Left lung (tissue), 14 donors: ENCODE results near the gene GGT6. TPM values are rescaled to one million over a fixed set of nuclear protein-coding genes. Genes with fewer than 3 reads are reported as not detected.

Experiments
- ATAC-seq: fragments of 200-7000 bp; cut with Tn5 transposase; one replicate; pipeline ENCODE4 v1.9.1; 2020; ENCODE audit warnings: moderate library complexity
- DNase-seq, 4 donors: peaks; one replicate each; pipeline ENCODE4 v3.0.0-alpha.2; 2013 to 2020
- H3K27ac ChIP-seq, 2 donors: fragments of 200-600 bp; sonication (generic) in 1 of 2; one replicate each; pipeline versions ENCODE4 v1.5.0 to v1.8.0; 2020 to 2021
- H3K27me3 ChIP-seq, 2 donors: fragments of 200-600 bp; sonication (generic) in 1 of 2; one replicate each; pipeline versions ENCODE4 v1.5.0 to v1.8.0; 2020 to 2021
- H3K36me3 ChIP-seq, 2 donors: fragments of 200-600 bp; sonication (generic) in 1 of 2; one replicate each; pipeline versions ENCODE4 v1.5.0 to v1.8.0; 2020 to 2021
- H3K4me1 ChIP-seq, 2 donors: fragments of 200-600 bp; one replicate each; pipeline ENCODE4 v1.8.0; 2021
- H3K4me3 ChIP-seq, 2 donors: fragments of 200-600 bp; sonication (generic) in 1 of 2; one replicate each; pipeline versions ENCODE4 v1.5.0 to v1.8.0; 2020 to 2021; ENCODE audit warnings: mild to moderate bottlenecking in 1 of 2
- H3K9me3 ChIP-seq, 2 donors: fragments of 200-600 bp; sonication (generic) in 1 of 2; one replicate each; pipeline versions ENCODE4 v1.5.0 to v1.8.0; 2020 to 2021
- intact Hi-C, 2 donors: fragments of 100-400 bp; cut with DNase I; formaldehyde crosslinking; loops; one replicate each; pipeline versions ENCODE4 v1.11.2 to v1.14.2; 2022
- long read RNA-seq, 12 donors: library from polyadenylated mRNA in 2 of 12; unstranded in 2 of 12; transcript quantifications; one replicate each; pipeline ENCODE4 v2.0.0 and lab custom pipeline, GENCODE V29; 2019 to 2026
- polyA plus RNA-seq, 6 donors: library from polyadenylated mRNA; unstranded; fragments of 120-200 nt; gene quantifications; one replicate each; pipeline ENCODE4 v1.2.1, GENCODE V29; 2013; ENCODE audit not compliant: insufficient read length in 6 of 6
- total RNA-seq, 2 donors: library from RNA; stranded (reverse); fragmentation: NEBNext Ultra II Directional; extraction: Animal tissue kit (Norgen Biotek cat#: 25700); gene quantifications; one replicate each; pipeline ENCODE4 v1.2.1, GENCODE V29; 2021
- TF ChIP-seq, protein P1 (sequence below), 2 donors: fragments of 200-600 bp; sonication (generic) in 1 of 2; IDR thresholded peaks; one replicate each; pipeline versions ENCODE4 v1.5.0 to v1.8.0; 2021; ENCODE audit warnings: antibody characterized with exemption in 2 of 2
- donor health status: DM: no; HTN: yes; CAD: no.
- donor health status: DM: no; HTN: no; CAD: no.

The GGT6 gene, protein sequence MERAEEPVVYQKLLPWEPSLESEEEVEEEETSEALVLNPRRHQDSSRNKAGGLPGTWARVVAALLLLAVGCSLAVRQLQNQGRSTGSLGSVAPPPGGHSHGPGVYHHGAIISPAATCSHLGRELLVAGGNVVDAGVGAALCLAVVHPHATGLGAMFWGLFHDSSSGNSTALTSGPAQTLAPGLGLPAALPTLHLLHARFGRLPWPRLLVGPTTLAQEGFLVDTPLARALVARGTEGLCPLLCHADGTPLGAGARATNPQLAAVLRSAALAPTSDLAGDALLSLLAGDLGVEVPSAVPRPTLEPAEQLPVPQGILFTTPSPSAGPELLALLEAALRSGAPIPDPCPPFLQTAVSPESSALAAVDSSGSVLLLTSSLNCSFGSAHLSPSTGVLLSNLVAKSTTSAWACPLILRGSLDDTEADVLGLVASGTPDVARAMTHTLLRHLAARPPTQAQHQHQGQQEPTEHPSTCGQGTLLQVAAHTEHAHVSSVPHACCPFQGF
- total RNA-seq (10 to 100 TPM in 1 of 2 donors, 1 to 10 TPM in 1; 1.8 to 17.4 TPM), polyA plus RNA-seq (1 to 10 TPM; 4.9 to 9.9 (median 6.4) TPM)
- long read RNA-seq, donor 1, partial matches to known transcripts = 0 of 6 reads
- long read RNA-seq, donor 1, other reads (novel, unspliced or antisense) = 0 of 6 reads
- long read RNA-seq, donor 2 = 0 reads
- long read RNA-seq, donor 3 = 0 reads
- long read RNA-seq, donor 4, partial matches to known transcripts = 0 of 12 reads
- long read RNA-seq, donor 4, other reads (novel, unspliced or antisense) = 7 of 12 reads
- long read RNA-seq, donor 5, partial matches to known transcripts = 0 of 7 reads
- long read RNA-seq, donor 5, other reads (novel, unspliced or antisense) = 0 of 7 reads
- long read RNA-seq, donor 6, partial matches to known transcripts = 0 of 1 reads
- long read RNA-seq, donor 6, other reads (novel, unspliced or antisense) = 0 of 1 reads
- long read RNA-seq, donor 7, partial matches to known transcripts = 0 of 2 reads
- long read RNA-seq, donor 7, other reads (novel, unspliced or antisense) = 0 of 2 reads
- long read RNA-seq, donor 8, partial matches to known transcripts = 0 of 5 reads
- long read RNA-seq, donor 8, other reads (novel, unspliced or antisense) = 0 of 5 reads
- long read RNA-seq, donor 9 = 0 reads
- long read RNA-seq, donor 10 = 0 reads
- long read RNA-seq, donor 11 = 0 reads
- long read RNA-seq, donor 12, partial matches to known transcripts = 0 of 1 reads
- long read RNA-seq, donor 12, other reads (novel, unspliced or antisense) = 0 of 1 reads

DNA sequence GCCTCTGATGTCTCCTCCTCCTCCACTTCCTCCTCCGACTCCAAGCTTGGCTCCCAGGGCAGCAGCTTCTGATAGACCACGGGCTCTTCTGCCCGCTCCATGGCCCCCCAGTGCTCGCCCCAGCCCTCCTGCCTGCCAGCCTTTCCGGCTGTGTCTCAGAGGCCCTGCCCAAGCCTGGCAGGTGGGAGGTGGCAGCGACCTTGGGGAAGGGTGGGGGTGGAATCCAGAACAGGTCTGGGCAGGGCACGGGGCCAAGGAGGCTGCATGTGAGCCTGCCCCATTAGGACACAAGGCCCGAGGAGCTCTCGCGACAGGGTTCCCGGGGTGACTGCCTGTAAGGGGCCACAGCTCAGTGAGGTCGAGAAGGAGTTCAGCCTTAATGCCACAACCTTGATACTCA lies at the start of gene GGT6:
GGT6 (minus strand) TSS at position 157 of the 400 bp plus-strand sequence; CDS start at position 101, 56 bp downstream.
- TF ChIP-seq, protein P1, sequence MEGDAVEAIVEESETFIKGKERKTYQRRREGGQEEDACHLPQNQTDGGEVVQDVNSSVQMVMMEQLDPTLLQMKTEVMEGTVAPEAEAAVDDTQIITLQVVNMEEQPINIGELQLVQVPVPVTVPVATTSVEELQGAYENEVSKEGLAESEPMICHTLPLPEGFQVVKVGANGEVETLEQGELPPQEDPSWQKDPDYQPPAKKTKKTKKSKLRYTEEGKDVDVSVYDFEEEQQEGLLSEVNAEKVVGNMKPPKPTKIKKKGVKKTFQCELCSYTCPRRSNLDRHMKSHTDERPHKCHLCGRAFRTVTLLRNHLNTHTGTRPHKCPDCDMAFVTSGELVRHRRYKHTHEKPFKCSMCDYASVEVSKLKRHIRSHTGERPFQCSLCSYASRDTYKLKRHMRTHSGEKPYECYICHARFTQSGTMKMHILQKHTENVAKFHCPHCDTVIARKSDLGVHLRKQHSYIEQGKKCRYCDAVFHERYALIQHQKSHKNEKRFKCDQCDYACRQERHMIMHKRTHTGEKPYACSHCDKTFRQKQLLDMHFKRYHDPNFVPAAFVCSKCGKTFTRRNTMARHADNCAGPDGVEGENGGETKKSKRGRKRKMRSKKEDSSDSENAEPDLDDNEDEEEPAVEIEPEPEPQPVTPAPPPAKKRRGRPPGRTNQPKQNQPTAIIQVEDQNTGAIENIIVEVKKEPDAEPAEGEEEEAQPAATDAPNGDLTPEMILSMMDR (IDR thresholded peaks at IDR 0.05) = no peak
- Histone ChIP-seq H3K9me3 (no peaks in the 10 kb centered on the region), H3K4me1 (peaks cover 3 to 11% of the 10 kb centered on the region in 2 donors), H3K27ac (no peak within 1 kb of the TSS), H3K27me3 (no peaks in the 10 kb centered on the region), H3K4me3 (no peak within 1 kb of the TSS), H3K36me3 (no peaks in the 10 kb centered on the region)
- DNase-seq = peak in 2 of 4 donors; percentile 67 to 69
- intact Hi-C loops = no loop called here
- ATAC-seq = peak; percentile 78

DNA sequence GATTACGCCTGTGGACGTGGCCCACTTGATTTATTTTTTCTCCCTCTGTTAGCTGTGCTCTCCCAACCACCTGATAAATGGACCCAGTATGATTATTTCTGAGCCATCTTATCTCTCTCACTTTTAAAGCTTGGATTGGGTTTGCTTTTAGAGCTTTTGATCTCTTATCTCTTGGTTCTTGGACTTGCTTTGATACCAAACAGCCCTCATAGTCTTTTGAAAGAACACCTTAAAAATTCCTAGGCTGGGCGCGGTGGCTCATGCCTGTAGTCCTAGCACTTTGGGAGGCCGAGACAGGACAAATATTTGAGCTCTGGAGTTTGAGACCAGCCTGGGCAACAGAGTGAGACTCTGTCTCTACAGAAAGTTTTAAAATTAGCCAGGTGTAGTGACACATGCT lies 49.8 kb upstream of the GGT6 start:
- DNase-seq (no peak), ATAC-seq (peak; percentile 61)
- TF ChIP-seq, protein P1 (IDR thresholded peaks at IDR 0.05) = no peak
- peak overlapping the region in 1 of 2 donors; percentile 8 for H3K27ac ChIP-seq
- no peaks in the 10 kb centered on the region for H3K27me3 ChIP-seq
- H3K36me3 ChIP-seq = no peaks in the 10 kb centered on the region
- H3K4me1 ChIP-seq = peaks cover 8 to 20% of the 10 kb centered on the region in 2 donors
- H3K4me3 ChIP-seq = no peak overlapping the region
- H3K9me3 ChIP-seq = no peaks in the 10 kb centered on the region
- intact Hi-C loops = no loop called here

DNA sequence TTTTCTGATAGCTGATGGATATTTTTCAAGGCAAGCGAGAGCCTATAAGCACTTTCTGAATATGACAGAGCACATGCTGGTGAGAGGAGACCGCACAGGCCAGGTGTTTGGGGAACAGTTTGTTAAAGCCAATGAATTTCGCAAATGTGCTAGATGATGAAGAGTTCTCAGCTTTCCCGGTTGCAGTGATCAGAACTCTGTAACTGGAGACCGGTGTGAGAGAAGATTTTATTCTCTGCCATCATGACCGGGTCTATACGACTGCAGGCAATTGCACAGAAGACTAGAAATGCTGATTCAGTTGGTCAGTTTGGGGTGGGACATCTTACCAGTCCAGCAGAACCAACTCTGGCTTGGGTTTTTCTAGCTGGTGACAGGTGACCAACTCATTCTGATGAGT lies 49.4 kb upstream of the GGT6 start:
- H3K9me3 ChIP-seq = no peaks in the 10 kb centered on the region
- H3K27ac ChIP-seq = no peak overlapping the region
- H3K27me3 ChIP-seq = no peaks in the 10 kb centered on the region
- no peaks in the 10 kb centered on the region for H3K36me3 ChIP-seq
- DNase-seq = no peak
- no peak for ATAC-seq
- H3K4me1 ChIP-seq = peaks cover 8 to 20% of the 10 kb centered on the region in 2 donors
- intact Hi-C loops = no loop called here
- no peak overlapping the region for H3K4me3 ChIP-seq
- TF ChIP-seq, protein P1 (IDR thresholded peaks at IDR 0.05) = no peak

DNA sequence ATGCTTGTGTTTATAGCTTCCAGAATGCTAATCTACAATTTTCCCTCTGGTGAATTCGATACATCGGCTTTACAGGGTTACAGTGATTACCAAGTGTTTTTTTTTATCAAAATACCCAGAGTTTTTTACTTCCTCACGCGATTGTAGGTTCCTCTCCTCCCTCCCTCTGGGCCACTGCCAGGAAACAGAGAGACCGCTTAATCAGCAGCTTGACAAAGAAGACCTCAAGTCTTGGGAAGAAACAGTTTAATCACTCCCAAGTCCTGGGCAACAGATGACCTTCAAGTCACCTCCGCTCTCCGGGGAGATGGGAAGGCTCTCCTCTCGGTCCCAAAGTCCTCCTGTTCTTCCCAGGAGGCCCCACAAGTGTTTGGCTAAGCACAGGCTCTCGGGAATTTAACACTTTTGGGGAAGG lies 47.4 kb upstream of the GGT6 start:
- Histone ChIP-seq H3K9me3 (no peaks in the 10 kb centered on the region), H3K4me3 (no peak overlapping the region), H3K4me1 (peaks cover 8 to 20% of the 10 kb centered on the region in 2 donors), H3K36me3 (no peaks in the 10 kb centered on the region), H3K27ac (peak overlapping the region; percentile 49 to 55), H3K27me3 (no peaks in the 10 kb centered on the region)
- DNase-seq (peak in 3 of 4 donors; percentile 69 to 83 (median 83)), ATAC-seq (peak; percentile 57)
- intact Hi-C loops = no loop called here
- TF ChIP-seq, protein P1 (IDR thresholded peaks at IDR 0.05) = no peak
